Smooth muscle cell (in vitro differentiated cells): ENCODE measurements around the gene PZP. TPM values are rescaled to one million over a fixed set of nuclear protein-coding genes. Genes with fewer than 3 reads are reported as not detected.
"Not testable (repeated sequence)": the region's sequence is repeated elsewhere in the genome, so short reads cannot be mapped to it uniquely, and the experiment has no call there.

Experiments used
- DNase-seq: peaks from one replicate; lab custom pipeline; 2025; ENCODE audit not compliant: unreplicated experiment; lab: John Stamatoyannopoulos, UW
- H2AFZ ChIP-seq: fragments of 200-600 bp; sonication (generic); 2 replicates; pipeline ENCODE4 v1.6.0; 2016; ENCODE audit warnings: antibody characterized with exemption, low read depth, mild to moderate bottlenecking
- H3F3A ChIP-seq: fragments of 200-600 bp; sonication (generic); 2 replicates; pipeline ENCODE4 v1.6.0; 2017; ENCODE audit warnings: antibody characterized with exemption, low read depth
- H3K27ac ChIP-seq: fragments of 200-600 bp; sonication (generic); 2 replicates; pipeline ENCODE4 v1.5.1; 2016; ENCODE audit warnings: low read depth, mild to moderate bottlenecking
- H3K27me3 ChIP-seq: fragments of 200-600 bp; sonication (generic); 2 replicates; pipeline ENCODE4 v1.6.1; 2016; ENCODE audit warnings: low read depth, mild to moderate bottlenecking
- H3K36me3 ChIP-seq: fragments of 200-600 bp; sonication (generic); 2 replicates; pipeline ENCODE4 v1.5.1; 2016; ENCODE audit warnings: low read depth
- H3K4me1 ChIP-seq: fragments of 200-600 bp; sonication (generic); 2 replicates; pipeline ENCODE4 v1.5.1; 2016; ENCODE audit warnings: low read depth
- H3K4me2 ChIP-seq: fragments of 200-600 bp; sonication (generic); 2 replicates; pipeline ENCODE4 v1.6.0; 2016; ENCODE audit warnings: mild to moderate bottlenecking
- H3K4me3 ChIP-seq: fragments of 200-600 bp; sonication (generic); 2 replicates; pipeline ENCODE4 v1.5.1; 2016; ENCODE audit warnings: mild to moderate bottlenecking
- H3K79me2 ChIP-seq: fragments of 200-600 bp; sonication (generic); 2 replicates; pipeline ENCODE4 v1.6.0; 2016; ENCODE audit warnings: low read depth, mild to moderate bottlenecking
- H3K9ac ChIP-seq: fragments of 200-600 bp; sonication (generic); 2 replicates; pipeline ENCODE4 v1.6.0; 2016; ENCODE audit warnings: low read depth
- H3K9me3 ChIP-seq: fragments of 200-600 bp; sonication (generic); replicated peaks from 2 replicates; pipeline ENCODE4 v1.5.1; 2016; ENCODE audit warnings: low read depth
- H4K20me1 ChIP-seq: fragments of 200-600 bp; sonication (generic); 2 replicates; pipeline ENCODE4 v1.6.0; 2016; ENCODE audit warnings: low read depth
- CTCF ChIP-seq: fragments of 200-600 bp; sonication (generic); IDR thresholded peaks from 2 replicates; pipeline ENCODE4 v1.5.1; 2017; ENCODE audit warnings: borderline replicate concordance, mild to moderate bottlenecking, antibody characterized with exemption; ENCODE audit not compliant: insufficient read depth, poor library complexity, severe bottlenecking
- WGBS: methylation state at CpG from one replicate; pipeline ENCODE4 v1.1.7; 2016; ENCODE audit warnings: low lambda C conversion rate; 5-methylcytosine and 5-hydroxymethylcytosine counted together
- polyA plus RNA-seq: library from polyadenylated mRNA; unstranded; fragments of >200 nt; fragmentation: Nextera tagmentation; extraction: Ambion mirVana; gene quantifications from 2 replicates; pipeline ENCODE4 v1.2.1, GENCODE V29; 2016
- total RNA-seq: library from RNA; depleted of rRNA; stranded (reverse); fragments of >200 nt; gene quantifications from 2 replicates; pipeline ENCODE4 v1.2.3, GENCODE V29; 2014

PZP gene
- total and polyA plus RNA-seq, 2 experiments from 2014 or later, result not detected

GRCh38 chr12:9240776-9241175 lies 32.6 kb upstream of the PZP start:
- Histone ChIP-seq H3K9ac (no peak overlapping the region), H3K4me3 (no peak overlapping the region), H2AFZ (no peak overlapping the region), H4K20me1 (no peaks in the 10 kb centered on the region), H3K9me3 (no peaks in the 10 kb centered on the region), H3K27me3 (no peaks in the 10 kb centered on the region), H3K36me3 (no peaks in the 10 kb centered on the region), H3K4me2 (no peak overlapping the region), H3K27ac (no peak overlapping the region), H3K79me2 (no peaks in the 10 kb centered on the region), H3K4me1 (no peaks in the 10 kb centered on the region), H3F3A (no peaks in the 10 kb centered on the region)
- TF ChIP-seq CTCF, result no peak
- no peak for DNase-seq
- 95% methylated on average over 5 of the region's 5 CpGs for WGBS

GRCh38 chr12:9240004-9240635 lies 31.9 kb upstream of the PZP start:
- not testable (repeated sequence) for H2AFZ ChIP-seq, H3K9ac ChIP-seq
- 95% methylated on average over 28 of the region's 33 CpGs for WGBS

GRCh38 chr12:9237286-9237685 lies 29.1 kb upstream of the PZP start:
- Histone ChIP-seq H3K4me2 (no peak overlapping the region), H3K9ac (no peak overlapping the region), H3K79me2 (no peaks in the 10 kb centered on the region), H3K9me3 (no peaks in the 10 kb centered on the region), H4K20me1 (no peaks in the 10 kb centered on the region), H3F3A (no peaks in the 10 kb centered on the region), H3K27me3 (peaks cover 5% of the 10 kb centered on the region), H3K27ac (no peak overlapping the region), H3K4me1 (no peaks in the 10 kb centered on the region), H3K4me3 (no peak overlapping the region), H2AFZ (no peak overlapping the region), H3K36me3 (no peaks in the 10 kb centered on the region)
- 100% methylated on average over 1 of the region's 1 CpG for whole genome bisulfite sequencing
- no peak for DNase-seq
- TF ChIP-seq CTCF, result no peak

More at GRCh38 chr12:9240004-9240635, 31.9 kb upstream of the PZP start:
- not testable (repeated sequence) for H3F3A ChIP-seq, H3K4me3 ChIP-seq, H3K4me2 ChIP-seq, H3K9me3 ChIP-seq, DNase-seq, H3K27me3 ChIP-seq, H3K27ac ChIP-seq, H3K79me2 ChIP-seq, H4K20me1 ChIP-seq, H3K36me3 ChIP-seq, H3K4me1 ChIP-seq

GRCh38 chr12:9235519-9235918 lies 27.3 kb upstream of the PZP start:
- Histone ChIP-seq H3K4me1 (no peaks in the 10 kb centered on the region), H3F3A (no peaks in the 10 kb centered on the region), H3K4me3 (no peak overlapping the region), H3K27me3 (peaks cover 5% of the 10 kb centered on the region), H3K27ac (no peak overlapping the region), H3K4me2 (no peak overlapping the region), H4K20me1 (no peaks in the 10 kb centered on the region), H3K79me2 (no peaks in the 10 kb centered on the region), H2AFZ (no peak overlapping the region), H3K9ac (no peak overlapping the region), H3K9me3 (no peaks in the 10 kb centered on the region), H3K36me3 (no peaks in the 10 kb centered on the region)
- no peak for DNase-seq
- TF ChIP-seq CTCF, result no peak
- WGBS, result 91% methylated on average over 4 of the region's 4 CpGs
